Pons (tissue), 1 donor: Measurements from ENCODE around the gene PHACTR3.

Source experiments
- DNase-seq: peaks from one replicate; pipeline ENCODE4 v3.0.0-alpha.2; 2016; ENCODE audit warnings: low spot score

The PHACTR3 gene

DNA sequence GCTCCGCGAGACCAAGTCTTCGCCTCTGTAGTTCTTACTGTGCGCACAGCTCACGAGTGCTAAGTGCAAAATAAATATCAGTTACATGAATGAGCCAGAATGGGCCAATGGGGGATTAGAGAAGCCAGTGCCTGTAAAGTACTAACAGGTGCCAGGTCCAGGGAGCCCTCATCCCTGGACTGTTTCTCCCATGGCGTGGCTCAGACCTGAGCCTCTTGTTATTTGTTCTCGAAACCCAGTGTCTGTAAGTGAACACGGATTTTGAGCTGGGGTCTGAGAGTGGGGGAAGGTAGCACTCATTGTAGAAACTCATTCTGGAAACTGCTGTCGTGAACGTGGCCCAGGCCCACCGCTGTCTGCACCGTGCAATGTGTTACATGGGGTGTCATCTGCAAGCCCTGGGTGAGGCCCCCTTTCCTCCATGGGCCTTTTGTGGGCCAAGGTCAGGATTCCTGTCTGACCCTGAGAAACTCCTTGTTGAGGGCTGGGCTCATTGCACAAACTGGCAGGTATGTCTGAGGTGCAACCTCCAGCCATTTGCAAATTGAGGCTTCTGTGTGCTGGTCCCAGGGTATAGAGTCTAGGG, 174.4 kb downstream of the PHACTR3 start:
- no peak for DNase-seq

DNA sequence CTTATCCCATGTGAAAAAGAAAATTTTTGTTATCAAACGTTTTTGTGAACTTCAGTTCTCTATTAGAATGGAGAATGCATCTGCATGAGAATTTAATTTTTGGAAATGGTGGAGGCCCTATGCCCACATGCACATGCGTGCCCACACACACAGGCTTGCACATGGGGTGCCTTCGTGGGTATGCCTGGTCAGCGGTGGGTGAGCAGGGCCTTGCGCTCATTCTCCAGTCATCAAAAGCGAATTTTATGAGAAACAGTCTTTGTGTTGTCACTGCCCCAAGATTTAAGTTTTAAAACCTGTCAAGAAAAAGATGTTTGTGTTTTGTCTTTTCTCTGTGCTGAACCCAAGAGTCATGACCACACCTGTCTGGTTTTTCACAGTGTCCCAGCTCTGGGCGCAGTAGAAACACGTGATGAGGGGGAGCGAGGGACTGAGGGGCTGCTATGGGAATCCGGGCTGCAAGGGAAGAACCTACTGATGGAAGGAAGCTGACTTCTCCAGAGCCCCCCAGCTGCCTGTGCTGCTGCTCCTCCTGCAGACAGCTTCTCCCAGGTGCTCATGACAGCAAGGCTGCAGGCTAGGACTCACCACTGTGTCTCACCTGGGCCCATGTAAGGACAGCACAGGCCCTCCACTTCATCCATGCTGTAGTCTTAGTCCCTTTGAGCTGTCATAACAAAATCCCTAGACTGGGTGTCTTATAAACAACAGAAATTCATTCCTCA, 175.5 kb downstream of the PHACTR3 start:
- DNase-seq = no peak

DNA sequence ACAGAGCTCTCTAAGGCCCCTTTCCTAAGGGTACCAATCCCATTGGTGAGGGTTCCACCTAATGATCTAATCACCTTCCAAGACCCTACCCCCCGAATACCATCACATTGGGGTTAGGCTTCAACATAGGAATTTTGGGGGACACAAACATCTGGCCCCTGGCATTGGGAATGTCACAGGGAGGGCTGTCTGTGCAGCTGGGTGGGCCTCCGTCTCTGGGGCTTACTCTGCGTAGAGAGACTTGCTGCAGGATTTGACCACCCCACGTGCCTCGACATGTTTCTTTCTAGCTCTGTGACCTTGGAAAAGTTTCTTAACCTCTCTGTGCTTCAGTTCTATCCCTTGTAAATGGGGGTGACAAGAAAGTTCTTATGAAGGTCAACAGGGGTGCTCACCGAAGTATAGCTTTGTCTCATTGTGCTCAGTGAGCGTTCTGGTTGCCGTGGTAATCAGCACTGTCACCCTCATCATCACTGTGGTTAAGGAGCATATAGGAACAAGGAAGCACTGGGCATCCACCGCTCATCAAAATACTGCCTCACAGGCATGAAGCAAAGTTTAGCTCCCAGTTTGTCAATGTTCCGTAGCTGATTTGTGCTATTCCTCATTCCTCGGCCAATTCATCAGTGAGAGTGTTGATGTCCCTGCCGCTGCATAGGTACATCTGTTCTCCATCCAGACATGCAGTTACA, 176.3 kb downstream of the PHACTR3 start:
- DNase-seq = no peak

DNA sequence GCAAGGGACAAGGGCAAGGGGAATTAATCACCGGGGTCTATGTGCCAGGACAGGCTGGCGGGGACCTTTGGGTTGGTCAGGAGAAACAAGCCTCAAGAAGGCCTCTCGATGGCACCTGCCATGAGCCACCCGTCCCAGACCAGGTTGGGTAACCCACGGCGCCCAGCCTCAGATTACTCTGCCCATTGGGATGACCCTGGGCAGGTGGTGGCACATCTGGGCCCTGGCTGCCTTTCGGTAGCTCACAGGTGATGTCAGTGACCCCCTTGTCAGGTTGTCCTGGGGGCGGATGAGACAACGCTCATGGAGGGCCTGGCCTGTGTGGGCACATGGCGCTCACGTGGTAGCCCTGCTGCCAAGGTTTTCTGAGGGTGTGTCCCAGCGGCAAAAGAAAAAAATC, 176.9 kb downstream of the PHACTR3 start:
- no peak for DNase-seq

DNA sequence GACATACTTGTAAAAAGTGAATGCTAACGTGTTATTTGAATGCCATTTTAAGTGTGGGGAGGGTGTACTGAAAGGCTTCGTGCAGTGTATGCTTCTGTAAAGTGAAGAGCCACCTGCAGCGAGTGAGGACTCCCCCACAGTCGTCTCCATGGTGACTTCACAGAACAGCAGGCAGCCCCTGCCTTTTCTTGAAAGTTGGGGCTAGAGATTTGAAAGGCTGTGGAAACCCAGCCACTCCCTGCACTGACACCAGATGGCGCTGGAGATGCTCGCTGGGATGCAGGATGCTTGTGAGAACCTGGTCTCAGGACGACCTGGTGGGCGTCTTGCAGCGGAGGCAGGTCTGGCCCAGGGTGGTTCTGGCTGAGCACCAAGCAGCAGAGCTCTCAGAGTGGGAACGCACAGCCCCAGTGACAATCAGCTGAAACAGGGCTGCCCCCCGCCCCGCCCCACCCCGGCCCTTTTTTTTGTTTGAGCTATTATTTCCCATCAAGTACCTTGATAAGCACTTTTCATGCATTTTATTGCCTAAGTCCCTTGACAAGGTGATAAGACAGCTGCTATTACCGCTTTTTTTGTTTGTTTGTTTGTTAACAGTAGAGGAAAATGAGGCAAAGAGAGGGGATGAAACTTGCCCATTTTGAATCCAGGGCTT, 178.8 kb downstream of the PHACTR3 start:
- no peak for DNase-seq

DNA sequence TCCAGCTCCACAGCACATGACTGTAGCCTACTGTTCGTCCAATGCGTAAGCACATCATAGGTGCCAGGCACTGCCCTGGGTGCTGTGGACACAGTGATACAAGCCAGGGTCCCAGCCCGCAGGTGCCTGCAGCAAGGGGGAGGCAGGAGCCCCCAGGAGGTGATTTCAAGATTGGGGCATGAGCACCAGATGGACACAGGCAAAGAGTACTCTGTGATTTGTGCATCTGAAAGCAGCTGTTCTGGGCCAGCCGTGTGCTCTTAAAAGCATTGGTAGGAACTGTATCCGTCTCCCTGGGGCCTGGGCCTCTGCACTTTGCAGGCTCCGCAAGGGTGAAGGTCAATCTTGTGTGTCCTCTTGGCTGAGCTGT, 179.3 kb downstream of the PHACTR3 start:
- DNase-seq = no peak

DNA sequence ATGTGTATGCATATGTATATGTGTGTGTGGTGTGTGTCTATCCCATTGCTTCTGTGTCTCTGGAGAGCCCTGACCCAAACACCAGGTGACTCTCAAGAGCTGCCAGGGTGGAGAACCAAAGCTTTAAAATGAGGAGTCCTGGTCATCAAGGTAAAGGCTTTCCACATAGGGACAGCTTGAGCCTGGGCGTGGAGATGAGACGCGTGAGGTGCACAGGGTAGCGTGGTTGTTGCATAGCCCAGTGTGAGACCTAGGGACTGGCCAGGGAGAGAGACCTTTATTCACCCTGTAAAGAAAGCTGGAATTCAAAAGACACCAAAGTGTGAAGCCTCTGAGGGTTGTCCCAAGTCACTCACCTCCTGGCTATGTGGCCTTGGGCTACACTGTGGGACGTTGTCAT, 180.0 kb downstream of the PHACTR3 start:
- no peak for DNase-seq

DNA sequence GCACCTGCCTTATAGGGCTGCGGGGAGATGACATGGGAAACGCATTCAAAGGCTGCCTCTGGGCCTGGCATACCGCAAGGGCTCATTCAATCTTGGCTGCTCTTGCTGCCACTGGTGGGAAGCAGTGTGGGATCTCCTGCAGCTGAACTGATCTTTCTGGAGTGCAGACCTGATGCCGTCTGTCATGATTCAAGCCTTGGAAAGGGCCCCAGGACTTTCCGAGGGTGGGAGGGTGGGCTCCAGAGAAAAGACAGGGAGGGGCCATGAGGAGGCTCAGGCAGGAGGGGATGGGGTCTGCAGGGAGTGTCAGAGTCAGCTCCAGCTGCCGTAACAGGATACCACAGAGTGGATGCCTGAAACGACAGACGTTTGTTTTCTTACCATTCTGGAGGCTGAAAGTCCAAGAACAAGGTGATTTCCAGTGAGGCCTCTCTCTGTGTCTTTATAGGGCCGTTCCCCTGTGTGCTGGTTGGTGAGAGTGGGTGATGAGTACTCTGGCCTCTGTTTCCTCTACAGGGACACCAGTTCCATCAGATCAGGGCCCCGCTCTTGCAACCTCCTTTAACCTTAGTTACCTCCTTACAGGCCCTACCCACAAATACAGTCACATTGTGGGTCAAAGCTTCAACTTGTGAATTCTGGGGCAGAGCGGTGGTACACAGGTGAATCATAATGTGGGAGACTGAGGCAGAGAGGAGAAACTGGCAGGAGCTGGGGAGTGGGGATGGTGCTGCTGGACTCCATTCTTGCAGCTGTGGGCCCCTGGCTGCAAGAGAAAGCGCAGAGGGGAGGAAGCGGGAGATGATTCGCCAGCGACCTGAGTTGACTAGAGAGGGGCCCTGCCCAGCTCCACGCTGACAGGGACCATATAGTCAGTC, 180.7 kb downstream of the PHACTR3 start:
- DNase-seq = no peak

DNA sequence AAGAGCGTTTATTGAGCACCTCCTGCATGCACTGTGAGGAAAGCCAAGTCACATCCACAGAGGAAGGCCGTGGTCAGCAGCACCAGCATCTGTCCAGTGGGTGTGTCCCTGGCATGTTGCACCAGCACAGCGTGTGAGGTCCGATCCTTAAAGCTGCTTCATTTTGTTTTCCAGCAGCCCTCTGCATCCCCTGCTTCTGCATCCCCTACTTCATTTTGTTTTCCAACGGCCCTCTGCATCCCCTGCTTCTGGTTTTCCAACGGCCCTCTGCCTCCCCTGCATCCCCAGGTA, 181.3 kb downstream of the PHACTR3 start:
- no peak for DNase-seq

DNA sequence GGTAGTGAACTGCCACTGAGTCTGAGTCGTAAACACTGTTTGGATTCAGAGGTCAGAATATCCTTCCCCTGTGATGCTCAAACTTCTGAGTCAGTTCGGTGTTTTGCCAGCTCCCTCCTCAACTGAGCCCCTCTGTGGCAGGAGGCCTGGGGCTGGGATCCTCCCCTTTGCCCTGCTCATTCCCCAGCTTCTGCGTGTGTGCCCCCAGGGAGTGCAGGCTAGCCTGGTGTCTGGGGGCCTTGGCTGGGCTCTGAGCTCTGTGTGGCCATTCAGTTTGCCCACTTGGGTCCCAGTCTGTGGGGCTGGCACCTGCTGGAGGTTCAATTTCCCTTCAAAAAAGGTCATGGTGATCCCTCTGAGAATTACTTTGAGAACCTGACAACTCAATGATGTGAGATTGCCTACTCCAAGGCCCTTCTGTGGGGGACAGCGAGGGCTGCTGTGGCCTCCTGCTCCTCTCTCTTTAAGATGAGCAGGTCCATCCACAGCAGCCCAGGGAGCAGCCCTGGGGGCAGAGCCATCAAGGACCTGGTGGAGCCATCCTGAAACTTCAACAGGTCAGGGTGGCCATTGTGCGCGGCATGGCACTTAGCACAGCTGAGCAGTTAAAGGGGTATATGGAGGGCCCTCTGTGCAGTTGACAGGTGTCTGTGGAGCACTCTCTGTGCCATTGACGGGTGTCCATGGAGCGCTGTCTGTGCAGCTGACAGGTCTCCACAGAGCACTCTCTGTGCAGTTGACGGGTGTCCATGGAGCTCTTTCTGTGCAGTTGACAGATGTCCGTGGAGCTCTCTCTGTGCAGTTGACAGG, 181.9 kb downstream of the PHACTR3 start:
- no peak for DNase-seq

DNA sequence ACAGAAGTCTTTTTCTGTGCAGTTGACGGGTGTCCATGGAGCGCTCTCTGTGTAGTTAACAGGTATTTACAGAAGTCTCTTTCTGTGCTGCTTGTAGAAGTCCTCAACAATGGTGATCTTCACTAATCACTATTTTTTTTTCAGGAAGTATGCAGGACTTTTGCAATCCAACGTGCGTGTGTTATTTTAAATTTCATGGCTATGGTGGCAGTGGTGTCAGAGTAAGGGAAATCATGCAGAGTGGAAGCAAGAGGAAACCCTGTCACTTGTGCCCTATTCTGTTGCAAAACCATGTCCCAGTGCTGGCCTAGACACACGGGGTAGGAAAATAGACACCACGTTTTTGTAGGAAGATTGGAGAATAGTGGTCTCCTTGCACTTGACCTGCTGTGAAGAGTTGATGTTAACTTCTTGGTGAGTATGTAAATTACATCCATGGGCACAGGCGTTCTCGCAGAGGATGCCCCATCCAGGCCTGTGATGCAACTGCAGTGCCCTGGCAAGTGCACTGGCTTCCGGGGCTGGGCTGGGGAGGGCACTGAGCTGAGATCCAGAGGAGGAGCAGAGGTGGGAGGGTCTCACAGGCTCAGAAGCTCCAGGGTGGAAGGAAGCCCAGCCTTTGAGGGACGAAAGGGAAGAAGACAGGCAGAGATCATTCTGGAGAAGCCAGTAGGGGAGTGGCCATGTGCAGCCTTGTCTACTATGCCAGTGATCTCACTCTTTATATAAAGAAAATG, 182.6 kb downstream of the PHACTR3 start:
- DNase-seq = no peak

DNA sequence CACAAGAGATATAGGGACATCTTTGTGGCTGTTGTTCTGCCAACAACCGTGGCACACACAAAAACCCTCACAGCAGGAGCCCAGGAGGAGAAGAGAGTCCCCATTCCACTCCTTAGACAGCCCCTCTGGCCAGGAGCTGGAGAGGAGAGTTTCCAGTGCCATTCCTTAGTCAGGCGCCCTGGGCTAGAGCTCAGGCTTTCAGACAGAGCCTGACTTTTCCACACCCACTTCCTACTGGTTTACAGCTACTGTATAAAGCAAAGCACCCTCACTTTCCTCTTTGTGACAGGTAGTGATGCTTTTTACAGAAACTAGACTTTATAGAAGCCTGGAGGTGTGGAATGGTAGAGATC, 183.2 kb downstream of the PHACTR3 start:
- DNase-seq = no peak

DNA sequence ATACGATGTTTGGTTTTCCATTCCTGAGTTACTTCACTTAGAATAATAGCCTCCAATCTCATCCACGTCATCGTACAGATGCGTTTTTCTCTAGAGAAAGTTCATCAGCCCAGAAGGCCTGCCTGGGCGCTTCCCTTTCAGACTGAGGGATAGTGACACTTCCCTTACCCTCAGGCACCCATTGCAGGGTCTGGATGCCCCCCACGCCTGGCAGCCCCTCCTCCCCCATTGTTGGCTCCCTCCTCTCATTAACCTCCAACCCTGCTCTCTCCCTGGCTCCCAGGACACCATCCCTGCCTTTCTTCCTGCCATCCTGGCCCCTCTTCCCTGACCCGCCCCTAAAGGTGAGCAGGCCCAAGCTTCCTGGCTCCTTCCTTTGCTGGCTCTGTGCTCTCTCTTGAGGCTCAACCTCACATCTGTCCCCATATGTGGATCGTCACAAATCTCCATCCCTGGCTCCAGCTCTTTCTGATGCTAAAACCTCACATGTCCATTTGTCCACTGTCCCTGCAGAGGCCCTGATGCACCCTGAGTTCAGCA, 183.9 kb downstream of the PHACTR3 start:
- DNase-seq = no peak

DNA sequence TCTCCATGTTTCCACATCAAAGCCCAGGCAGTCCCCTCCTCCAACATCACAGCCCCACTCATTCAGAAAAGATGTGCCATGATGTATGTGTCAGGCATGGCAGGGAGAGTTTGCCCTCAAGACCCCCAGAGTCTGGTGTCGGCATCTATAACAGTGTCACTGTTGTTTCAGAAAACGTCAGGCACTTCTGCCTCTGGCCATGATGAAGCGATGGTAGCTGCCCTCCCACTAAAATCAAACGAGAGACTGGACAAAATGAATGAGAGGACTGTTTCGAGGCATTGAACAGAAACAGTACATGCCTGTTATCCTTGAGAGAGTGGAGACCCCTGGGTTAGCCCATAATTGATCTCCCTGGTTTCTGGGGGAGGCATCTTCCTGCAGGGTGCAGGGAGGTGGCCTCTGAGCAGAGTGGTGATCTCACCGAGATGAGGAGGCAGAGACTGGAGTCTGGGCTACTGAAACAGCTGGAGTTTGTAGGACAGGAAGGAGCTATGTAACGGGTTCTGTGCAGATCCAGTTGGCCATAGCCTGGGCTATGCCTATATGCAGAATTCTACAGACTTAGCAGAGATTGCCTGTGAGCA, 184.6 kb downstream of the PHACTR3 start:
- no peak for DNase-seq

DNA sequence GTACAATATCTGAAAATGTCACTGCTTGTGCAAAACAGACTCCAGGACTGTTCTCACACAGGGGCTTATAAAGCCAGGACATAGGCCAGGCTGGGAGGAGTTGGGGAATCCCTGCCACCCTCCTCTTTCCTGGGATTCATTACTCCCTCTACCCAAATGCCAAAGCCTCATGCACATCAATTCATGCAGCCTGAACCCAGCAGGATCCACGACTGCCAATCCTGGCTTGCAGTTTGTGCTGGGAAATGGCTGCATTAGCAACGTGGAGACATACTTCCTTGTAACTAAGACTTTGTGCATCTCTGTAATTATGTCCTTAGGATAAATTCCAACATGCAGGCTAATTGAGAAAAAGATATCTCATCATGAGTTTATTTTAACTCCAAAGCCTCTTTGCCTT, 185.3 kb downstream of the PHACTR3 start:
- DNase-seq = no peak

DNA sequence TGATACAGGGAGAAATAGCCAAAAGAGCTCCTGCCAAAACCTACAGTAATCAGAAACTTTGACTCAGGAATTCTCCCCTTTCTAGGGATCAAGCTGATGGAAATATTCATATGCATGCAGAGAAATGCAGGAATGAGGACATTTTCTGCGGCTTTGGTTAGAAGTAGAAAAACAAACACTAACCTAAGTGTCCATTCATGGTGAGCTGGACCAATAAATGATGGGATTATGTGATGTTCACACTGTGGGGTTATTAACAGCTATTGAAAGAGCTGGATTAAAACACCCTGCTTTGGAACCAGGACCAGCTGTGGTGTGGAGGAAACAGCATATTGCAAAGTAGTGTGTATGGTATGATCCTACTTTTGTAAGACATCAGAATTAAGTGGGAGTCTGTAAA, 186.0 kb downstream of the PHACTR3 start:
- DNase-seq = no peak

DNA sequence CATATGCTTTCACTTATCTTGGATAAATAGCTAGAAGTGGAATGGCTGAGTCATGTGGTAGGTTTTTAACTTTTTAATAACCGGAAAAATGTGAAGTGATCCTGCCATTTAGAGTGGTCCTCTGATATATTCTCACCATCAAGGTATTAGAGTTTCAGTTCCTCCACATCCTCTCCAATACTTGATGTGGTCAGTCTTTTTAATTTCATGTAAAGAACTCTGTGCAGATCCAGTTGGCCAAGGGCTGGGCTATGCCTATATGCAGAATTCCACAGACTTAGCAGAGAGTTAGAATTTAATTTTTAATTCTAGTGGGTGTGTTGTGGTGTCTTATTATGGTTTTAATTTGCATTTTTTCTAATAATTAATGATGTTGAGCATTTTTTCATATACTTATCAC, 188.0 kb downstream of the PHACTR3 start:
- DNase-seq = no peak

DNA sequence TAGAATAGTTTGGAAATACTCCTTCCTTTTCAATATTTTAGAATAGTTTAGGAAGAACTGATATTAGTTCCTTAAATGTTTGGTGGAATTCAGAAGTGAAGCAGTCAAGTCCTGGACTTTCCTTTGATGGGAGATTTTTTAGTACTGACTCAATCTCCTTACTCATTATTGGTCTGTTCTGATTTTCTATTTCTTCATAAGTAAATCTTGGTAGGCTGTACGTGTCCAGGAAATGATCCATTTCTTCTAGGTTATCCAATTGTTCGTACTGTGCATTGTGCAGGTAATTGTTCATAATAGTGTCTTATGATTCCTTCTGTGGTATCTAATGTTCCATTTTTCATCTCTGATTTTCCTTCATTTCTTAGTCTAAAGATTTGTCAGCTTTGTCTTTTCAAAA, 190.2 kb downstream of the PHACTR3 start:
- no peak for DNase-seq

DNA sequence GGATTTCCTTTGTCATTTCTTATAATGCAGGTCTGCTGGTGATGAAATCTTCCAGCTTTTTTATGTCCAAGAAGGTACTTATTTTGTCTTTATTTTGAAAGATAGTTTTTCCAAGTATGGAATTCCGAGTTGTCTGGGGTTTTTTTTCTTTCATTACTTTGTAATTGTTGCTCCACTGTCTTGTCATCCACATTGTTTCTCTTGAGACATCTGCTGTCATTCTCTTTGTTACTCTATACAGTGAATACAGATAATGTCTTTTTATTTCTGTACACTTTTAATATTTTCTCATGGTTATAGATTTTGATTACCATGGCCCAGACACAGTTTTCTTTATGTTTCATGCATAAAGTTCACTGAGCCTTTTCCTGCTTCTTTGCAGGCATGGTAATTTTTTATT, 196.0 kb downstream of the PHACTR3 start:
- DNase-seq = no peak

DNA sequence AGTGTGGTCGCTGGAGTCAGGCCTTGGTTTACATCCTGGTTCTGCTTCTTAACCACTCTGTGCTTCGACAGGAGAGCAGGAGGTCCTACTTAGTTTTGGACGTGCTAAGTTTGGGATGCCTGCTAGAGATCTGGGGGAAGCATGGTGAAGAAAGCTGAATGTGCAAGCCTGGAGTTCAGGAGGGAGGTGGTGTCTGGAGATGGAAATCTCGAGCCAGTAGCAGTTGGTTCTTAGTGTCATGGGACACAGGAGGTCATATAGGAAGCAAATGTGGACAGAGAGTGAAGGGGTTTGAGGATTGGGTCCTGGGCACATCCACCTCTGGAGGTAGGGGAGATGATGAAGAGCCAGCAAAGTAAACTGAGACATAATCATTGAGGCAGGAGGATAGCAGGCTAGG, 197.7 kb downstream of the PHACTR3 start:
- no peak for DNase-seq
